Fibroblast of skin of left biceps (primary cell): Measurements from ENCODE around the gene HIRA.
"Not testable (repeated sequence)": the region's sequence is repeated elsewhere in the genome, so short reads cannot be mapped to it uniquely, and the experiment has no call there.

Experiments
- DNase-seq, 2 experiments: peaks; one replicate each; pipeline ENCODE4 v3.0.0-alpha.2; 2013; ENCODE audit warnings: low read depth in 2 of 2

Gene HIRA

DNA sequence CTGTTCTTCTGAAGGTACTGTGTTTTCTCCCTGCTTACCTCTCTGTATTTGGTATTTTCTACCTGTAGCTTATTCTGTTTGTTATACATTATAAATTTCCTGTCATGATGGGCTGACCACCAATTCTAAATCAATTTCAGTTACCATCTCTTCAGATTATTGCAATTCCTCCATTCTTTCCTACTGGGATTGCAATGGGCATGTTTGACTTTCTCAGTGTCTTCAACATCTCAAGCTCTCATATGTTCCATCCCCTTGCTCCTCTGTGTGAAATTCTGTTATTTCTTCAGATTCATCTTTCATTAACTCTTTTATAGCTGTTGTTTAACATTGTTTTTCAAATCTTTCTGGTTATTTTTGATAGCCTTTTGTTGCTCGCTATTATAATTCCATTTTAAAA lies 31.5 kb upstream of the HIRA start:
- DNase-seq = no peak

DNA sequence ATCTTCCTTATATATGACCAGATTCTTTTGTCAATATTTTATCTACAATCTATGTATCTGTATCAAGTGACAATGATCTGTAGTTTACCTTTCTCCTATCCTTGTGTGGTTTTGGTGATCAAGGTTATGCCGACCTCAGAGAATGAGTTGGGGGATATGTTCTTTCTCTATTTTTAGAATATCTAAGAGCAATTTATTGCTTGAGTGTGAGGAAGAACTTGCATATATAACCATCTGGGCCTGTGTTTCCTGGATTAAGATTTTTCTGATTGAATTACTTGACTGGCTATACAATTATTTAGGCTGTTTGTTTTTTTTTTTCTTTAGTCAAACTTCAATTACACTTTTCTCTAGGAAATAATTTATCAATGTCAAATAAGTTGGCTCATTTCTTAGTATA lies 30.0 kb upstream of the HIRA start:
- DNase-seq = no peak

DNA sequence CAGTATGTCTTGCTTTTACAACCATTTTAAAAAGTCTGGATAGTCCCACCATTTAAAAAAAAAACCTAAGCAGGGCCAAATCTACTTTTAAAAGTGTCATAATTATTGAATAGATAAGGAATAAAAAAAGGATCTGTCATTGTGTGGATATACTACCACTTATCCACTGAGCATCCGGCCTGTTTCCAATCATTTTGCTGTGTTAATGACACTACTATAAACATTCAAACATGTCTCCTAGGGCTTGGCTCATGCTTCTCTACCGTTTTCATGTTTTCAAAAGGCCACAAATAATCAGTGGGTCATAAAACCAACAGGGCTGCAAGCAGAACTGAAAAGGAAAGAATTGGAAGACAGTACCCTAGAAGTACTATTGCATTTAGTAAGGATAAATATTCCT lies 28.5 kb upstream of the HIRA start:
- no peak for DNase-seq

DNA sequence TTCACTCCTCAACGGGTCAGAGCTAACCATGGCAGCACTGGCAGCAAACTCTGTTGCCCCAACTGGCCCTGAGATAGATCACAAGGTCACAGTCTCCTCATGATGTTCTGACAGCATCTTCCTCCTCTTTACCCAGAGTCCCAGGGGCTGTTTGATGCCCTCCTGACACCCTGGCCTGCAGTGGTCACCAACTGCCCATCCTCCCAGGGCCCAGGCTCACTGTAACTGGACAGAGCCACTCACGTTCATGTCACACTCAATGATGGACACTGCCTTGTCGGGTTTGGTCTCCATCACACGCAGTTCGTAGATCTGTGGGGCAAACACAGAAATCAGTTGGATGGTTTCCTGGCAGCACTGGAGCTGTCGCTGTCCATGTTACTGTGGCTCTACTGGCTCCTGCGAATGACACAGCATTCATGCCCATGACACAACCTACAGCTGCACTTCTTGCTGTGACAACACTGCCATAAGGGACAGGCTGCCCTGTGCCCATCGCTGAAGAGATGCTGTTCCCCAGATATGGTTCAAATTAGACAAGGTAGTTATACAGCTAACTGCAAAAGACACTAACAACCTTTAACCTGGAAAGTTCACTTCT lies 26.4 kb upstream of the HIRA start:
- DNase-seq = no peak

DNA sequence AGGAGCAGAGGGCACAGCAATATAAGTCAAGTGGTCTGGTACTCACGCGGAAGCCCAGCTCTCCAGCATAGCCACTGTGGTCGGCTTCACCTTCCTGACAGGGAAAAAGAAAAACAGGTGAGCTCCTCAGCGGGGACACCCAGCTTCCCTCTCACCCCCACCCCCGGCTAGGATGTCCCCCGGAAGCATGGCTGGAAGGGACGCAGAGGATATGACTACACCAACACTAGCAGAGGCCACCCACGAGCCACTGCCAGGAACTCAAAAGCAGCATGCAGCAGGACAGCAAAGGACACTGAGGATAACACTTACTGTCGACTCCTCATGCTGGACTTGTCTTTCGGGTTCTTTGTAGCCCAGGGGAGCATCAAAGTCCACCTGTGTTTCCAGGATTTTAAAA lies 25.0 kb upstream of the HIRA start:
- DNase-seq = no peak

DNA sequence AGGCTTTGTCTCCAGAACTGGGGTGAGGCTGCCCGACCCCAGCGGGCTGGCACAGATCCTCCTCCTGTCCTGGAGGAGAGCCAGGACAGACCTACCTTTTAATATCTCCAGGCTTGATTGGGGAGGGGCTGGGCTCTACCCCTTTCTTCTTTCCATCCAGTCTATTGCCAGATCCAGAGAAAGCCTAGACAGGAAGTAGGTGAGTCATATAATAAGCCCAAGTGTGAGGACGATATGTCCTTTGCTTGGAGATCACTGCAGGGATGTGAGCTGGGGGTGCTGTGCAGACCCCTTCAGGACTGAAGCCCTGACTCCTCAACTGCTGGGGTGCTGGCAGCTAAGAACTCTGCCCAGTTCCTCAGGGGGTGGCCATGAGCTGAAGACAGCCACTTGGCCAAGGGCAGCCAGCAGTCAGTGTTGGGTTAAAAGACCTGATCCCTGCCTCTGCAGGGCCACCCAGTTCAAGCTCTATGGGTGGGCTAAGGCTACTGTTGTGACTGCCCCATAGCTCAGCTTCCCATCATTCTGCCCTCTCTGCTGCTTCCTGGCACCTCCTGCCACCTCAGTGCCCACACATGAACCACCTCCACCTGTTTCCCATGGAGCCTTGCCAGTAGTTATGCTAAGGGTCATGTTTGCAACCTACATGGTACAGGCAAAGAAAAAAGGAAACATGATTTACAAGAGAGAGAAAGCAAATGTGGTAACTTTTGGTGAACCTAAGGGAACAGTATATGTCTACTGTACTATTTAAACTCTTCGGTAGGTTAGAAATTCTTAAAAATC lies 24.2 kb upstream of the HIRA start:
- DNase-seq = no peak

DNA sequence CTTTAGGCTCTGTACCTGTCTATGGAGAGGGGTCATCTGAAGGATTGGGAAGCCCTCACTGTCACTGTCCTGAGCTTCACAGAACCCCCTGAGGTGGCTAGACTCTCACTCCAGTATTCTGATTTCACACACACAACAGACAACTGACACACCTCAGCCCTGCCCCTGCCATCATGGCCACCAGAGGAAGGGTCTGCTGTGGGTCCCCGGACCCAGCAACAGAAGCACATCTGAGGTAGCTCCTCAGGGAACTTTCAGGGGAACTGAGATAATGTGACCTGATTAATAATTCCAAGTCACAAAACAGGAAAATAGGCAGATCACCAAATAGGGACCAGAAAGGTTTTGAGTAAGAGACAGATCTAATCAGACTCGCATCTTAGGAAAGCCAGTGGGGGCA lies 23.5 kb upstream of the HIRA start:
- no peak for DNase-seq

DNA sequence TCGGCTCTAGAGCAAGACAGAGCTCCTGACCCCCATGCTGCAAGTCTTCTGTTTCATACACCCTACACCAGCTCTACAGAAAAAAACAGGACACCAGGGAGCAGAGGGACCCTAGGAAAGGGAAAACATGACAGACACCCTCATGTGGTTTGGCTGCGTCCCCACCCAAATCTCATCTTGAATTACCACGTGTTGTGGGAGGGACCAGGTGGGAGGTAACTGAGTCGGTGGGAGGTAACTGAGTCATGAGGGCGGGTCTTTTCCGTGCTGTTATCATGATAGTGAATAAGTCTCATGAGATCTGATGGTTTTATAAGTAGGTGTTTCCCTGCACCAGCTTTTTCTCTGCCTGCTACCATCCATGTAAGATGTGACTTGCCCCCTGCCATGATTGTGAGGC lies 22.6 kb upstream of the HIRA start:
- no peak for DNase-seq

DNA sequence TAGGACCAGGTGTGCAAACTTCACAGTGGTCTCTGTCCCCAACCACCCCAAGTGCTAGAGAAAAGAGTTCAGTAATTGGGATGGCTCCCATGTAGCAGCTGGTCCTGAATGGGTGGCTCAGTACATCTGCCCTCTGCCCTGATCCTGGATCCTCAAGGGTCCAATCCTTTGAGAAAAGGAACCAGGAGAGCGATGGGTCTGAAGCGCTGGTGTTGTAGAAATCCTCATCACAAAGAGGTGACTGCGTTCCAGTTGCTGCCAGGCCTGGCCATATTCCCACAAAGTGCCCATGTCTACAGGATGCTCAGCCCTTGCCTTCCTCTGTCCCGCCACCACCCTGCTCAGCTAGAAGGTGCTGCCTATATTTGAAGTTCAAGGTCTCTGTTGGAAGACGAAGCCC lies 22.2 kb upstream of the HIRA start:
- no peak for DNase-seq

DNA sequence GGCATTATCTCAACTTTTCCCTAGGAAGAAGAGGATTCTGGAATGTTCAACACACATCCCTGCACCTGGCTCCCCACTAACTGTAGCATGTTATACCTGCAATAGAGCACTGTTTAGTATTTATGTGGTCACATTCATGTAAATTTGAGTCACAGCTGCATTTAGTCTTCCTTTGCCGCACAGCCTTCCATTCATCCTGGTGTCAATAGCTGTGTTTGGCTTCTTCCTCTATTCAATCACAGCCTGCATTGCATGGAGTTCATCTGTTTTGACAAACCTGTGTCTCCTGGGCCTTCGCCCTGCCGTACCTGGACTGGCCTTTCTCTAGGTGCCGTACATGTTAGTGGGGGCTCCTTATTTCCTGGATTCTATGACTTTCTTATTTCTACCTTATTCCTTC lies 20.0 kb upstream of the HIRA start:
- DNase-seq = no peak

DNA sequence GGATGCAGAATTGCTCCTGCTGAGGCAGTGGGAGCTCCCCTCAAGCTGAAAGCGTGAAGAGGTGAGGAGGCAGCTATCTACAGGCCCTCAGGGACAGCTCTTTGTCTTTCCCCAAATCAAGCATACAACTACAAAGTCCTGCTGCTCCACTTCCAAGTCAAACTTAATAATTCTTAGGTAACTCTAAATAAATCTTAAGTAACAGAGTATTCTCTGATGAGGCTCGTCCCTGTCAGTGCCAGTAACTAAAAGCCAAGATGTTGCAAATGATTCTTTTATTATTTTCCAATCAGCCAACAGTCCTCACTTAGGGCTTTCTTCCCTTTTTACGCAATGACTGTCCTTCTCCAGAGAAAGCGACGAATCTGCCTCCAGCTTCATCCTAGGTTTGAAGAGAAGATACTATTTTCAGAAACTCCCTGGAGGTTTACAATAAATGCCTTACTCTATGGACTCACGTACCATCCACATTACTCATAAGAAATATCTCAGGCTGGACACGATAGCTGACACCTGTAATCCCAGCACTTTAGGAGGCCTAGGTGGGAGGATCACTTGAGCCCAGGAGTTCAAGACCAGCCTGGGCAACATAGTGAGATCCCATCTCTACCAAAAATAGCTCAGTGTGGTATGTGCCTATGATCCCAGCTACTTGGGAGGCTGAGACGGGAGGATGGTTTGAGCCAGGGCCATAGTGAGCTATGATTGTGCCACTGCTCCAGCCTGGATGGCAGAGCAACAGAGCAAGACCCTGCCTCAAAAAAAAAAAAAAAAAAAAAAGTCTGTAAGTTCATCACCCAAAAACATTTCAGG lies 19.0 kb upstream of the HIRA start:
- DNase-seq = no peak

DNA sequence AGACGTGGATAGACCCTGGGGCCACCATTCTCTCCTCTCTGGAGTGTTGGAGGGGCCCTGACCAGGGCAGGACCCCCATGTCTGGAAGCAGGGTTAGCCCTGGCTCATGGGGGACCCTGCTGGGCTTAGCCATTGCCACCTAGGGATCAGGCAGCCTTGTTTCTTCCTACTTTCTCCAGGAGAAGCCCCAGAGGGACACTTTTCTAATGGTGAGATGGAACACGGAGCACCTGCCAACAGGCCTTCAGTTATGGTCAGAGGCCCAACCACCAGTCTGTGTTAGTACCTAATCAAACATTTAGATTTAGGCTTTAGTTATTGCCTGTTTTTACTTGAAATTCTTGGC lies 17.9 kb upstream of the HIRA start:
- no peak for DNase-seq

DNA sequence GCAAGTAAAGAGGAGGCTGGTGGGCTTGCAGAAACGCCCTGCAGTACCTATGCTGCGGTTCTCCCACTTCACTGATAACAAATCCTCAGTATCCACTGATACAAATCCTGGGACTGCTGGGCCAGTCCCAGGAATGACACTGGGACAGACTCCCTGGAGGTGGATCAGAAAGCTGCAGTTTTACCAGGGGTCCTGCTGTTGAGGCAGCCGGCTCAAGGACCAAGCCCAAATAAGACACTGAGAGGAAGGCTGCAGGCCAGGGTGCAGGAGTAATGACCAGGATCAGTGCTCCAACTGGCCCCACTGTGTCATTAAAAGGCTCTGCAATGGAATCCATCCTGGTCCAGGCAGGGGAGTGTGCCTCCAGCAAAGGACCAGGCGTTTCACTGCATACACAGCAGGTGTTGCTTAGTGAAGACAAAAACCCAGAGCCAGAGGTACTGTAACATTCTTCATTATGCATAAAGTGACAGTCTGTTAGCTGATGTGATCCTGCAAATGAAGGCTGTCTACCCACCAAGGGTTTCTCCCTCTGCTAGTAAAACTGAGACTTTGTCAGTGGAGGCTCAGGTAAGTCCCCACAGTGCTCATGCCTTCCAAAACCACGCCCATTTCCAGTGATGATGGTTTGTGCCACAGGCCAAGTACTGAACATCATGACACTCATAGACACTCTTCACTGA lies 17.3 kb upstream of the HIRA start:
- DNase-seq = no peak

DNA sequence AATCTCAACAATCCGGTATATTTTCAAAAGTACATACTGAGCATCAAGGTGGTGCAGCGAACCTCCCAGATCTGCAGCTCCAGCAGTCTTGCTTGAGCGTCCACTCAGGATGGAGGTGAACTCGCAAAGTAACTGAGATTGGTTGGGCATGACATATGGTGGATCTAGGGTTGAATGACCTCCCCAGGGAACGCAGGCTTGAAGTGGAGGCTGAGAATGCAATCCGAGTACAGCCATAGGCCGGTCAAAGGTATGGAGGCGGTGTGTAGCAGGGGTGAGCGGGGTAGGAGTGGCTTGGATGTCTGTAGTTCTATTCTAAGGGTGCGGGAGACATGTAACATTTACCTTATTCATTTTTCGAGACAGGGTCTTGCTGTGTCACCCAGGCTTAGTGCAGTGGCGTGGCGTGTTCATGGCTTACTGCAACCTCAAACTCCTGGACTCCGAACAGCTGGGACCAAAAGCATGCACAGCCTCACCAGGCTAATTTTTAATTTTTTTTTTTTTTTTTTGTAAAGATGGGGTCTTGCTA lies 16.6 kb upstream of the HIRA start:
- DNase-seq = peak in 1 of 2 experiments; percentile 15

DNA sequence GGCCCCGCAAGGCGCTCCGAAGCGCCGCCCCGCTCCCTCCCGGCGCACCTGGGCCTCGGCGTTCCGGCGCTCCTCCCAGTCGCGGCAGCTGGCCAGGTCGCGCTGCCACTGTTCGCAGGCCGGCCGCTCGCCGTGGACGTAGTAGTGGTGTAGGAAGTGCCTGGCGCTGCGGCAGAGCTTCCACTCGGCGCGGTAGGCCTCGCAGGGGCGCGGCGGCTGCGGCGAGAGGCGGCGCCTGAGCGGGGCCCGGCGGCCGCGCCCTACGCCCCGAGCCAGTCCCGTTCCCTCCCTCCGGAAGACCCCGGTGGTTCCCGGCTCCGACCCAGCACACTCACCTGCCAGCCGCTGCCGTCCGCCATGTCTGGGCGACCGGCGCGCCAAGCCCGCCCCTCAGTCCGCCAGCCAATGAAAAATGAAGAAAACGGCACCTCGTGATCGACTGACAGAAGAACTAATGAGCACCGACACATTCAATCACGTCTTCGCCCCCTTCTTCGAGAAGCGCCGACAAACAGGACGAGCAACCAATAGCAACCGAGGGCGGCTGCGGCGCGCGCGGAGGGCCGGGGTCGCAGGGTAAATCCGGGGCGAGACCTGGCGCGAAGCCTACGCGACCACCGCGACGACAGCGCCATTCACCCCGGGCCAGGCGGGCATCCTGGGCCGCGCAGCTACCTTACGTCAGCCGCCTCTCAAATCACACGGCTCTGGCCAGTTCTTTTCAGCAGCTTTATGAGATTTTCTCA lies 16.0 kb upstream of the HIRA start, which contains the start of gene C22orf39:
C22orf39 (minus strand) TSS at position 382 of the 746 bp plus-strand sequence; CDS start at position 359, 23 bp downstream.
- DNase-seq = peak; percentile 74 to 75

DNA sequence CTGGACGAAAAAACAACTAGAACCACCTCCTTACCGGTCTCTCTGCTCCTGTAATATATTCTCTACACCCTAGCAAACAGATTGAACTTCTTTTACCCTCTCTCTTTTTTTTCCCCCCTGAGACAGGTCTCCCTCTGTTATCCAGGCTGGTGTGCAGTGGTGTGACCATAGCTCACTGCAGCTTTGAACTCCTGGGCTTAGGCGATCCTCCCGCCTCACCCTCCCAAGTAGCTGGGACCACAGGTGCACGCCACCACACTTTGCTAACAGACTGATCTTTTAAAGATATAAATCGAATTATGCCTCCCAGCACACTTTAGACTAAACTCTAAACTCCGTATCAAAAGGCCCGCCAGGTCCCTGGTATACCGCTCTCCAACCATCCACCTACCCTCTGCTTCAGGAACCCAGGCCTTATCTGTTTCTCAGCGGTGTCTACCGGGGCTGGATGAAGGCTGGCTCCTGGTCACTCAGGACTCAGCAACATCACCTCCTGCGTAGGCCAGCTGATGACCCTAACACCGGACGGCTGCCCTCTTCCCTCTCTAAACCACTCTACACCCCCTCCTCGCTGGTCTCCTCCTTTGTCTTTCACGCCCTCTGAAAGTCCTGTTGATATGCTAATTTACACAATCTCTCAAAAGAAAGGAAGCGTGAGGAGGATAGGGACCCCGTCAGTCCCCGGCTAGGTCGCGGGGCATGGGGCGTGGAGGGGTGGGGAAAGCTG lies 15.2 kb upstream of the HIRA start:
- DNase-seq = no peak

DNA sequence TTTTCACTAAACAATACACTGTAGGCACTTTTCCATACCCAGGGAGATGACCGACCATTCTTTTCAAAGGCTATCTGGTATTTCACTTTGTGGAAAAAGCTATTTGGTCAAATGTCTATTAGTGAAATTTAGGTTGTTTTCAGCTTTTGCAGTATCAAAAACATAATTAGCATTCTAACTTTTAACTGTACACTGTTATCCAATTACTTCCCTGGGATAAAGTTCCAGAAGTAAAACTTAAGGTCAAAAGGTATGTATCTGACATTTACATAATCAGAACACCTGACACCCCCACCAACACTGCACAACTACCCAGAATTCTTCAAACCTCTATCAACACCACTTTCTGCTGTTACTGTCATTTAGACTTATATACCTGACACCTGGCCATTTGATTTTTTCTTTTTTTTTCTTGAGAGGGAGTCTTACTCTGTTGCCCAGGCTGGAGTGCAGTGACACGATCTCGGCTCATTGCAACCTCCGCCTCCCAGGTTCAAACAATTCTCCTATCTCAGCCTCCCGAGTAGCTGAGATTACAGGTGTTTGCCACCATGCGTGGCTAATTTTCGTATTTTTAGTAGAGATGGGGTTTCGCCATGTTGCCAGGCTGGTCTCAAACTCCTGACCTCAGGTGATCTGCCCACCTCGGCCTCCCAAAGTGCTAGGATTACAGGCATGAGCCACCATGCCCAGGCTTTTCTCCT lies 13.9 kb upstream of the HIRA start:
- not testable (repeated sequence) for DNase-seq

DNA sequence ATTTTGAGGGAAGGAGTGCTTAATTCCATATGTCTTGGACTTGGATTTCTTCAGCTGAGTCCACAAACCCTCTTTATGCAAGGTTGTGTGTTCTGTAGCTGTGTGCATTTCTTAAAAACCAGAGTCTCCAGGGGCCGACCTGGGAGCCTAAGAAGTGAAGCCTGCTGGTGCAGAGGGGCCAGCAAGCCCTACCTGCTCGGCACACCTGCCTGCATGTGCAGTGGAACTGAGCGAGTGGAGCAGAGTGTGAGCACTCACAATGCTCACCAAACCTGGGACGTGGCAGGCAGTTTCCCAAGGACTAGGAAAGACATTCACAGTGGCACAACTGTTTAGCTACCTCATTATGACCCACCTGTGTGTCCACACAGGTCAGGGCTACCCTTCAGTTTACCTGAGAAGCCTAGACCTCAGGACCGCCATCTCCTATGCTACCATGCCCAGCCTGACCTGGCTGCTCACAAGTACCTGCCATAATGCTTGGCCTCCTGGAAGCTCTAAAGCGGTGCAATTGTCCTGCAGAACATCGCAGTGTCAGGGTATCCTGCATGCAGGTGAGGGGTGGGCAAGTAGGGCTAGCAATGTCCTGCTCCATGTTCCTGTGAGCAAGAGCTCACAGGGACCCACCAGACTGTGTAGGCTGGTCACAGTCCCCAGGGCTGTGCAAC lies 12.1 kb upstream of the HIRA start:
- no peak for DNase-seq

DNA sequence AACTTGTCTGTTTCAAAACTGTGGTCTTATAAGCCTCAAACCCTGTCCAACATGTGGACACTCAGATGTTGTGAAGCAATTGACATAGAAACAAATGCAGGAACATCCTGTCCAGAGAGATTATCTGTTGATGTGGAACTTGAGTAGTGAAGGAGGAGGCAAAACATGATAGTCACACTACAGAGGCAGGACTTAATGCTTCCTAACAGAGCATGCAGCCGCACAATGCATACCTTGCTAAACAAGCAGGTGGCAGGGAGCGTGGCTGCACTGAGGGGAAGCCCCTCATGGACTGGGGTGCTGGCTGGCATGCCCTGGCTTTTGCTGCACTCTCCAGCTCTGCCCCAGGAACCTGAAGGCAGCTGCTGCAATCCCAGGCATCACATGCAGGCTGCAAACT lies 10.6 kb upstream of the HIRA start:
- no peak for DNase-seq
